CD4-positive, alpha-beta T cell treated with Interleukin-21 for 1 hour (primary cell): Measurements from ENCODE around the gene SMCO4.
A peak's percentile ranks its signal among the peaks of the same experiment; 100 is the strongest.
"Not testable (repeated sequence)": the region's sequence is repeated elsewhere in the genome, so short reads cannot be mapped to it uniquely, and the experiment has no call there.

ENCODE experiments used
- DNase-seq: peaks from one replicate; pipeline ENCODE4 v3.0.0-alpha.2; 2020

SMCO4 gene

GRCh38 chr11:93464927-93465540, 78.2 kb downstream of the SMCO4 start:
- no peak for DNase-seq

DNA sequence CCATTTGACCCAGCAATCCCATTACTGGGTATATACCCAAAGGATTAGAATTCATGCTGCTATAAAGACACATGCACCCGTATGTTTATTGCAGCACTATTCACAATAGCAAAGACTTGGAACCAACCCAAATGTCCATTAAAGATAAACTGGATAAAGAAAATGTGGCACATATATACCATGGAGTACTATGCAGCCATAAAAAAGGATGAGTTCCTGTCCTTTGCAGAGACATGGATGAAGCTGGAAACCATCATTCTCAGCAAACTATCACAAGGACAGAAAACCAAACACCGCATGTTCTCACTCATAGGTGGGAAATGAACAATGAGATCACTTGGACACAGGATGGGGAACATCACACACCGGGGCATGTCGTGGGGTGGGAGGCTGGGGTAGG, 79.5 kb downstream of the SMCO4 start:
- DNase-seq, result not testable (repeated sequence)

GRCh38 chr11:93458286-93458685, 84.9 kb downstream of the SMCO4 start:
- no peak for DNase-seq

GRCh38 chr11:93444617-93445073, 98.5 kb downstream of the SMCO4 start:
- peak; percentile 16 for DNase-seq

DNA sequence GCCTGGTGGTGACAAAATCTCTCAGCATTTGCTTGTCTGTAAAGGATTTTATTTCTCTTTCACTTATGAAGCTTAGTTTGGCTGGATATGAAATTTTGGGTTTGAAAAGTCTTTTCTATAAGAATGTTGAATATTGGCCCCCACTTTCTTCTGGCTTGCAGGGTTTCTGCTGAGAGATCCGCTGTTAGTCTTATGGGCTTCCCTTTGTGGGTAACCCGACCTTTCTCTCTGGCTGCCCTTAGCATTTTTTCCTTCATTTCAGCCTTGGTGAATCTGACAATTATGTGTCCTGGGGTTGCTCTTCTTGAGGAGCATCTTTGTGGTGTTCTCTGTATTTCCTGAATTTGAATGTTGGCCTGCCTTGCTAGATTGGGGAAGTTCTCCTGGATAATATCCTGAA, 100.0 kb downstream of the SMCO4 start:
- DNase-seq, result not testable (repeated sequence)

GRCh38 chr11:93432247-93432646, 110.9 kb downstream of the SMCO4 start:
- no peak for DNase-seq
